ENCODE data around the gene C11orf54.

The C11orf54 gene

GRCh38 chr11:93741094-93741881 lies at the start of gene C11orf54, which contains the start of gene TAF1D:
TSS of gene C11orf54 (plus strand) at chr11:93741672. CDS start at chr11:93747394, 5,722 bp downstream.
TSS of gene TAF1D (minus strand) at chr11:93741495. CDS start at chr11:93739304, 2,191 bp downstream.
- DNase-seq, result peak; percentile 98

GRCh38 chr11:93694109-93694508 lies 47.4 kb upstream of the C11orf54 start:
- no peak for DNase-seq

GRCh38 chr11:93694557-93694956 lies 46.9 kb upstream of the C11orf54 start:
- no peak for DNase-seq

GRCh38 chr11:93697611-93698010 lies 43.9 kb upstream of the C11orf54 start:
- DNase-seq, result no peak

GRCh38 chr11:93700830-93701229 lies 40.6 kb upstream of the C11orf54 start:
- no peak for DNase-seq

- no peak for DNase-seq
Measured at GRCh38 chr11:93704237-93704636, 37.2 kb upstream of the C11orf54 start.

- DNase-seq, result no peak
Measured at GRCh38 chr11:93710239-93710638, 31.2 kb upstream of the C11orf54 start.

- DNase-seq, result no peak
Measured at GRCh38 chr11:93712678-93713077, 28.8 kb upstream of the C11orf54 start.

GRCh38 chr11:93715797-93716396 lies 25.6 kb upstream of the C11orf54 start:
- no peak for DNase-seq

GRCh38 chr11:93717501-93717900 lies 24.0 kb upstream of the C11orf54 start:
- DNase-seq, result no peak

- DNase-seq, result peak; percentile 50
Measured at GRCh38 chr11:93718057-93718563, 23.4 kb upstream of the C11orf54 start.

GRCh38 chr11:93719310-93719709 lies 22.2 kb upstream of the C11orf54 start:
- DNase-seq, result no peak

GRCh38 chr11:93720522-93720921 lies 20.9 kb upstream of the C11orf54 start:
- DNase-seq, result no peak

- DNase-seq, result no peak
Measured at GRCh38 chr11:93724089-93724488, 17.4 kb upstream of the C11orf54 start.

GRCh38 chr11:93727985-93728791 lies 13.3 kb upstream of the C11orf54 start:
- DNase-seq, result no peak

GRCh38 chr11:93728792-93729128 lies 12.7 kb upstream of the C11orf54 start:
- no peak for DNase-seq

GRCh38 chr11:93729129-93729616 lies 12.3 kb upstream of the C11orf54 start:
- no peak for DNase-seq

- no peak for DNase-seq
Measured at GRCh38 chr11:93730108-93731107, 11.1 kb upstream of the C11orf54 start.

- DNase-seq, result no peak
Measured at GRCh38 chr11:93732237-93732892, 9.1 kb upstream of the C11orf54 start.

GRCh38 chr11:93733474-93733873 lies 8.0 kb upstream of the C11orf54 start:
- no peak for DNase-seq
